AG04449 (cell line): ENCODE data around the gene MAST2.

Experiments
- CTCF ChIA-PET: fragments of 350-600 bp; formaldehyde crosslinking; extraction: SDS; loops from one replicate; lab custom pipeline; 2021; ENCODE audit warnings: antibody characterized with exemption; lab: Yijun Ruan, JAX
- POLR2A ChIA-PET: fragments of 400-600, 350-600 bp; formaldehyde crosslinking; extraction: SDS; loops from one replicate; lab custom pipeline; 2020; ENCODE audit warnings: antibody characterized with exemption, inconsistent platforms; lab: Yijun Ruan, JAX
- DNase-seq: peaks from one replicate; pipeline ENCODE4 v3.0.0-alpha.2; 2010; ENCODE audit warnings: low read depth, low spot score
- H3K4me3 ChIP-seq: 2 replicates; pipeline ENCODE4 v1.5.1; 2011; ENCODE audit warnings: low read depth, mild to moderate bottlenecking, control low read depth, low read length
- TF ChIP-seq, protein P1 (sequence below): IDR thresholded peaks from one replicate; pipeline ENCODE4 v1.5.1; 2011; ENCODE audit warnings: mild to moderate bottlenecking, moderate library complexity, low read length, control low read depth, inconsistent platforms; ENCODE audit not compliant: insufficient read depth; ENCODE audit errors: missing control alignments

The MAST2 gene

DNA sequence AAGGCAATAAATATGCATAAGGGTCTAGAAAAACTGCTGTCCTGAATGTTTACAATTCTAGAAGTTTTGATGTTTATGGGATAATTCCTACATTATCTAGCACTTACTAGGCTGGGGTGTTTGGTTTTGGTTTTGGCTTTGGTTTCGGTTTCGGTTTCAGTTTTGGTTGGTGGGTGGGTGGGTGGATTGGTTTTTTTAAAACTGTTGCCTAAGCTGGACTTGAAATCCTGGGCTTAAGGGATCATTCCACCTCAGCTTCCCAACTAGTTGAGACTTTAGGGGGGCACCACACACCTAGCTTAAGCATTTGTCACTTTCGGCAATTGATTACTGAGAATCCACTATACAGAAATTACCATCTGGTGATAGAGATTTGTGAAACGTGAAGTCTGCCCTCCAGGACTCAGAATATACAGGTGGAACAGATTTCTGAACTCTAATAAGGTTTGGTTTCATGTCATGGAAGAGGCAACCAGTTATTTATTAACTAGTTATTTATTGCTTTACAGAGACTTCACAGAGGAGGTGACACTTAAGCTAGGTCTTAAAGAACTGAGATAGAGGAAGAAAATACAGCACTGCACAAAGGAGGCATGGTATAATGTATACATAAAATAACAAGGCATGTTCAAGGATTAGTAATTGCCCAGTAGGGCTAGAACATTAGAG lies 259.4 kb downstream of the MAST2 start:
- ChIA-PET CTCF (interaction anchor here (0.7 to 1.6 kb wide), 9 partner anchors 8 to 161 kb away, joined by 3 to 10 read pairs (median 4); no protein-coding TSS in a partner anchor), POLR2A (no interaction called here)
- no peak for DNase-seq
- TF ChIP-seq, protein P1, sequence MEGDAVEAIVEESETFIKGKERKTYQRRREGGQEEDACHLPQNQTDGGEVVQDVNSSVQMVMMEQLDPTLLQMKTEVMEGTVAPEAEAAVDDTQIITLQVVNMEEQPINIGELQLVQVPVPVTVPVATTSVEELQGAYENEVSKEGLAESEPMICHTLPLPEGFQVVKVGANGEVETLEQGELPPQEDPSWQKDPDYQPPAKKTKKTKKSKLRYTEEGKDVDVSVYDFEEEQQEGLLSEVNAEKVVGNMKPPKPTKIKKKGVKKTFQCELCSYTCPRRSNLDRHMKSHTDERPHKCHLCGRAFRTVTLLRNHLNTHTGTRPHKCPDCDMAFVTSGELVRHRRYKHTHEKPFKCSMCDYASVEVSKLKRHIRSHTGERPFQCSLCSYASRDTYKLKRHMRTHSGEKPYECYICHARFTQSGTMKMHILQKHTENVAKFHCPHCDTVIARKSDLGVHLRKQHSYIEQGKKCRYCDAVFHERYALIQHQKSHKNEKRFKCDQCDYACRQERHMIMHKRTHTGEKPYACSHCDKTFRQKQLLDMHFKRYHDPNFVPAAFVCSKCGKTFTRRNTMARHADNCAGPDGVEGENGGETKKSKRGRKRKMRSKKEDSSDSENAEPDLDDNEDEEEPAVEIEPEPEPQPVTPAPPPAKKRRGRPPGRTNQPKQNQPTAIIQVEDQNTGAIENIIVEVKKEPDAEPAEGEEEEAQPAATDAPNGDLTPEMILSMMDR = no peak
- H3K4me3 ChIP-seq = no peak overlapping the region

DNA sequence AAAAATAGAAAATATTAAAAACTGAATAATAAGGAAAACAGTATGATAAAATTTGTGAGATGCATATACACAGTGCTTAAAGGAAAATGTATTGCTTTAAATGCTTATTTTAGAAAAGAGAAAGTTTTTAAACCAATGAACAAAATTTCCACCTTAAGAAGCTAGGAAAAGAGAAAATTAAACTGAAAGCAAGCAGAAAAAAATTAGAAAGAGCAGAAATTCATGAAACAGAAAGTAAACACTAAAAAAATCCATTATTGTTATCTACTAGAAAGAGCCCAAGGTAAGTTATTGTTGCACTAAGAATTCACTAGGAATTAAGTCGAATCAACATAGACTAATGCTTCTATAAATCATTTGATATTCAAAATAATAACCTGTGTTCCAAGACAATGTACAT lies 261.3 kb downstream of the MAST2 start:
- ChIA-PET POLR2A (interaction anchor here (0.8 kb wide), 1 partner anchor 68 kb away, joined by 3 read pairs; the partner anchor contains the start of gene PIK3R3), CTCF (no interaction called here)
- TF ChIP-seq, protein P1 = no peak
- H3K4me3 ChIP-seq = no peak overlapping the region
- DNase-seq = no peak

DNA sequence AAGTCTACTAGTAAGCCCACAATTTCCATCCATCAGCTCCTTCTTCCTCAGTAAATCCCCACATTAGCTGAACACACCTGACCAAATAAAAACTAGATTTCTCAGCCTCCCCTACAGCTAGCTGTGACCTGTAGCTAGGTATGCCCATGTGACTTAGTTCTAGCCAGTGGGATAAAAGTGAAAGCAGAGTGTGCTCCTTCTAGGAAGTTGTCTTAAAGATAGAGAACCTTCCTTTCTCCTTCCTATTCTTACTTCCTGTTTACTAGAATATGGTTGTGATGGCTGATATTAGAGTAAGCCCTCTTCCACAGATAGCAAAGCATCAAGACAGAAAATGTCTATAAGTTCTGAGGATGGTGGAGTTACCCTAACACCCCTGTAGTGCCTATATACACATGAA lies 262.0 kb downstream of the MAST2 start:
- DNase-seq = no peak
- H3K4me3 ChIP-seq = no peak overlapping the region
- ChIA-PET CTCF (no interaction called here), POLR2A (interaction anchor here (0.8 kb wide), 1 partner anchor 67 kb away, joined by 3 read pairs; the partner anchor contains the start of gene PIK3R3)
- TF ChIP-seq, protein P1 = no peak

DNA sequence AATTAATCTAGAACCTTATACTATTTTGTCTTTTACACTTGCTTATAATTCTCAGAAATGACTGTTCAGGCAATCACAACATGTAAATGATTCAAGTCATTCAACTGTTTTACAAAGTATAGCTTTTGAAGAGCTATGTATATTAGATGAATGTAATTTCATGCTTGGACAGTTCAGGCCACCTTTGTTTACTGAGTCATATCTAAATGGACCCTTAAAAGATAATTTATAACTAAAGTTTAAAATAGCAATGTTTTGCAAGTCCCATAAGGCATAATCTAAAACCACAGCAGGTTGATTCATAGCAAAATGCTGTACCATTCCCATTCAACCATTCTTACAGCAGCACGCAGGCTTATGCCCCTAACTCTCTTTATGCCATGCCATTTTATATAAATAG lies 264.2 kb downstream of the MAST2 start:
- no peak for DNase-seq
- POLR2A ChIA-PET = no interaction called here
- TF ChIP-seq, protein P1 = no peak
- no peak overlapping the region for H3K4me3 ChIP-seq
- CTCF ChIA-PET = interaction anchor here (1.2 kb wide), 1 partner anchor 156 kb away, joined by 5 read pairs; no protein-coding TSS in a partner anchor

DNA sequence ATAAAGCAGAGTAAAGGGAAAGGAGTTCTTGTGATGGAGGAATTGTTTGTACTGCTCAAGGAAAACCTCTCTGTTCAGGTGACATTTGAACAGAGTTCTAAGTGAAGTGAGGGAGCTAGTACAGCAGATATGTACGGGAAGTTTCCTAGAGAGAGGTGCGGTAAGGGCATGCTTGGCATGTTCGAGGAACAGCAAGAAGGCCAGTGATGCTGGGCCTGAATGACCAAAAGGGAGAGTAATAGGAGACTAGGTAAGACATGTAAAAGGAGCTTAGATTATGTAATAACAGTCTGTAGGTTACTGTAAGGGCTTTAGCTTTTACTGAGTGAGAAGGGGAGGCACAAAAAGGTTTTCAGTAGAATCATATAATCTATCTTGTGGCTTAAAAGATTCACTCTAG lies 265.1 kb downstream of the MAST2 start:
- TF ChIP-seq, protein P1 = no peak
- ChIA-PET CTCF (interaction anchor here (1.3 to 1.4 kb wide), 2 partner anchors 32 to 155 kb away, joined by 4 to 5 read pairs; no protein-coding TSS in a partner anchor), POLR2A (no interaction called here)
- no peak for DNase-seq
- H3K4me3 ChIP-seq = no peak overlapping the region

DNA sequence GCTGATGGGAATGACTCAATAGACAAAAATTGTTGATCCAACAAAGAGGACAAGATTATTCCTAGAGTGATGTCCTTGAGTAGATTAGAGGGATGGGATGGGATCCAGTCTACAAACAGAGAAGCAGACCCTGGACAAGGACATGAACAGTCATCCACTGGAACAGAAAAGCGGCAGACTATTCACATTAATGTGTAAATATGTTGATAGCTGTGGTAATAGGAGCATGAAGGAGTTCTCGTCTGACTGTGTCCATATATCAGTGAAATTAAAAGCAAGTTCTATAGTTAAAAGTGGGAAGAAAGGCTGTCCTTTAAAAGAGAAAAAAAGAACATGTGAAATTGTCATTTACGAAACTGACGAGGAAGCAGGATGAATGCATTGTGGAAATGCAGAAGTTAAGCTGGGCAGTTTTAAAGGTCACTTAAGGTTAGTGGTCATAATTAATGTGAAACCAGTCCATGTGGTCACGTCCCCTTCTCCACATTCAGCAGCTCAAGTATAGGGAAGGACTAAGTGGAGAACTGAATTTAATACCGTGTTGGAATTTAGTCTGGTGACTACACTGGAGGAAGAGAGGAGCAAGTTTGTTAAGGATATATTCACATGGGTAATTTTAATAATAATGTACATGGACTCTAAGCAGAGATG lies 266.9 kb downstream of the MAST2 start:
- ChIA-PET POLR2A (no interaction called here), CTCF (interaction anchor here (0.9 to 2.0 kb wide), 3 partner anchors 8 to 33 kb away, joined by 3 to 5 read pairs (median 3); no protein-coding TSS in a partner anchor)
- no peak overlapping the region for H3K4me3 ChIP-seq
- TF ChIP-seq, protein P1 = no peak
- DNase-seq = no peak
